ENCODE measurements around the gene ICA1.

DNA sequence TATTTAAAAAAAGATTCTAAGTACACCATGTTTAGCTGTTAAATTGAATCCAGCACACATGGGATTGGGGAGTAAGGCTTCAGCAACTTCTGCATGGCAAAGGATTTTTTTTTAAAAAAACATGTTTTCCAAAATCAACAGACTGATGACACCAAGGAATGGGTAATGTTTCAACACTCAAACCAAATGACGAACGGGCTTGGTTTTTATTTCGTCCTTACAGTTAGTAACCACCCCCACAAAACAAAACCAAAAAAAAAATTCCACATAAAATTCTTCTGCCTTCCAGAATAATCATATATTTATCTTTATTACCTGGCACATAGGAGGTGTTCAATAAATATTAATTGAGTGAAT is 45.7 kb downstream of the ICA1 start:
- TF ChIP-seq EZH2 (IDR thresholded peaks at IDR 0.05) (no peak), POLR2AphosphoS5 (IDR thresholded peaks at IDR 0.05; ENCODE audit: borderline replicate concordance, low read depth, low read length) (no peak)

Data from SK-N-MC (cell line).